Measurements from ENCODE around the gene PACRG. TPM values are rescaled to one million over a fixed set of nuclear protein-coding genes. Genes with fewer than 3 reads are reported as not detected.
A peak's percentile ranks its signal among the peaks of the same experiment; 100 is the strongest.

PACRG gene
- total RNA-seq, 1 donor = 1.4 TPM

GRCh38 chr6:162697872-162698403, 29.8 kb upstream of the PACRG start:
- TF ChIP-seq, protein P1, sequence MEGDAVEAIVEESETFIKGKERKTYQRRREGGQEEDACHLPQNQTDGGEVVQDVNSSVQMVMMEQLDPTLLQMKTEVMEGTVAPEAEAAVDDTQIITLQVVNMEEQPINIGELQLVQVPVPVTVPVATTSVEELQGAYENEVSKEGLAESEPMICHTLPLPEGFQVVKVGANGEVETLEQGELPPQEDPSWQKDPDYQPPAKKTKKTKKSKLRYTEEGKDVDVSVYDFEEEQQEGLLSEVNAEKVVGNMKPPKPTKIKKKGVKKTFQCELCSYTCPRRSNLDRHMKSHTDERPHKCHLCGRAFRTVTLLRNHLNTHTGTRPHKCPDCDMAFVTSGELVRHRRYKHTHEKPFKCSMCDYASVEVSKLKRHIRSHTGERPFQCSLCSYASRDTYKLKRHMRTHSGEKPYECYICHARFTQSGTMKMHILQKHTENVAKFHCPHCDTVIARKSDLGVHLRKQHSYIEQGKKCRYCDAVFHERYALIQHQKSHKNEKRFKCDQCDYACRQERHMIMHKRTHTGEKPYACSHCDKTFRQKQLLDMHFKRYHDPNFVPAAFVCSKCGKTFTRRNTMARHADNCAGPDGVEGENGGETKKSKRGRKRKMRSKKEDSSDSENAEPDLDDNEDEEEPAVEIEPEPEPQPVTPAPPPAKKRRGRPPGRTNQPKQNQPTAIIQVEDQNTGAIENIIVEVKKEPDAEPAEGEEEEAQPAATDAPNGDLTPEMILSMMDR (IDR thresholded peaks at IDR 0.05; ENCODE audit: extremely low read depth, low read depth, low read length) = no peak
- DNase-seq (ENCODE audit: insufficient read length, low spot score, missing footprints) = peak; percentile 59

DNA sequence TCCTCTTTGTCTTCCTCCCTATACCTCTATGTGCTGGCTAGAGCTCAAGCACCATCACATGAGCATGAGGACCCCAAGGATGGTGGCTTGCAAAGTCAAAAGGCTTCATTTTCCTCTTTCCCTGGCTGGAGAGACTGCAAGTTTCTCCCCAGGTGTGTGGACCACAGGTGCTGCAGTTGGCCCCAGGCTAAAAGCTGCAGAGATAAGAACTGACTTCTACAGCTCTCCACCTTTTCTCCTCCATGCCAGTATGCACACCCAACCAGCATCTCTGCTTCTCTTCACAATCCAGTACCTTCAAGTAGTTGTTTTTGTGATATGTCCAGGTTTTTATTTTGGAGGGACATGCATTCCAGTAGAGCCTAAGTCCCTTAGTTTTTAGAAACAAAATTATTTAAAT, 29.3 kb upstream of the PACRG start:
- no peak for DNase-seq (ENCODE audit: insufficient read length, low spot score, missing footprints)
- no peaks in the 10 kb centered on the region for H3K9me3 ChIP-seq (ENCODE audit: low read depth, low read length)
- TF ChIP-seq, protein P1 (IDR thresholded peaks at IDR 0.05; ENCODE audit: extremely low read depth, low read depth, low read length) = no peak

More at GRCh38 chr6:162697872-162698403, 29.8 kb upstream of the PACRG start:
- no peak overlapping the region for H3K4me2 ChIP-seq (ENCODE audit: insufficient read depth, low read length)
- H3K9me3 ChIP-seq (ENCODE audit: low read depth, low read length) = peaks cover 2% of the 10 kb centered on the region
- no peaks in the 10 kb centered on the region for H3K36me3 ChIP-seq (ENCODE audit: insufficient read depth, low read length)
- H3K27me3 ChIP-seq (ENCODE audit: insufficient read depth, low read length) = no peaks in the 10 kb centered on the region
- no peak overlapping the region for H3K27ac ChIP-seq (ENCODE audit: low read depth, low read length)
- H2AFZ ChIP-seq (ENCODE audit: low read length) = no peak overlapping the region
- H3K79me2 ChIP-seq (ENCODE audit: insufficient read depth, low read length) = no peaks in the 10 kb centered on the region
- no peaks in the 10 kb centered on the region for H3K4me1 ChIP-seq (ENCODE audit: insufficient read depth, low read length)
- H4K20me1 ChIP-seq (ENCODE audit: insufficient read depth, low read length) = no peaks in the 10 kb centered on the region
- H3K4me3 ChIP-seq (ENCODE audit: insufficient read depth, low read length) = no peak overlapping the region

DNA sequence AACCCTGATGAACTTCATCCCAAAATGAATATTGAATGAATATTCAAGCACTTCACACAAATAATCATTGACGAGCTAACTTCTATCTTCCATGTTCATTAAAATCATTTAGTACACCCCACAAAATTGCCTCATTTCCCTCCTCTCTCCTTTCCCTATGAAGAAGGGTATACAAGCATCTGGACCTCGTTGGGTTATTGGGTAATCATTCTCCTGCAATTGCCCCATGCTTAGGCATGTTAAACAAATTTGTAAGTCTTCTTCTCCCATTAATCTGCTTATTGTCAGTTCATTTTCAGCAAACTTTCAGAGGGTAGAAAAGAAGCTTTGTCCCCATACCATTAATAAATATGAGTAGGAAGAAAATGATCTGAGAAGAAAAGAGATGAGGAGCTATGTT, 27.8 kb upstream of the PACRG start:
- Histone ChIP-seq H3K79me2 (ENCODE audit: insufficient read depth, low read length) (no peaks in the 10 kb centered on the region), H3K4me2 (ENCODE audit: insufficient read depth, low read length) (no peak overlapping the region)

More for the DNA sequence above, 29.3 kb upstream of the PACRG start:
- Histone ChIP-seq H3K27me3 (ENCODE audit: insufficient read depth, low read length) (no peaks in the 10 kb centered on the region), H3K4me1 (ENCODE audit: insufficient read depth, low read length) (no peaks in the 10 kb centered on the region), H4K20me1 (ENCODE audit: insufficient read depth, low read length) (no peaks in the 10 kb centered on the region), H2AFZ (ENCODE audit: low read length) (no peak overlapping the region), H3K4me2 (ENCODE audit: insufficient read depth, low read length) (no peak overlapping the region), H3K4me3 (ENCODE audit: insufficient read depth, low read length) (no peak overlapping the region), H3K27ac (ENCODE audit: low read depth, low read length) (no peak overlapping the region), H3K36me3 (ENCODE audit: insufficient read depth, low read length) (no peaks in the 10 kb centered on the region), H3K79me2 (ENCODE audit: insufficient read depth, low read length) (no peaks in the 10 kb centered on the region)

GRCh38 chr6:162700966-162701365, 26.8 kb upstream of the PACRG start:
- Histone ChIP-seq H3K79me2 (ENCODE audit: insufficient read depth, low read length) (no peaks in the 10 kb centered on the region), H3K4me1 (ENCODE audit: insufficient read depth, low read length) (no peaks in the 10 kb centered on the region), H3K36me3 (ENCODE audit: insufficient read depth, low read length) (no peaks in the 10 kb centered on the region), H2AFZ (ENCODE audit: low read length) (no peak overlapping the region), H3K27me3 (ENCODE audit: insufficient read depth, low read length) (no peaks in the 10 kb centered on the region), H3K4me2 (ENCODE audit: insufficient read depth, low read length) (no peak overlapping the region), H3K9me3 (ENCODE audit: low read depth, low read length) (peaks cover 2% of the 10 kb centered on the region), H3K4me3 (ENCODE audit: insufficient read depth, low read length) (no peak overlapping the region), H3K27ac (ENCODE audit: low read depth, low read length) (no peak overlapping the region), H4K20me1 (ENCODE audit: insufficient read depth, low read length) (no peaks in the 10 kb centered on the region)
- TF ChIP-seq, protein P1 (IDR thresholded peaks at IDR 0.05; ENCODE audit: extremely low read depth, low read depth, low read length) = no peak
- DNase-seq (ENCODE audit: insufficient read length, low spot score, missing footprints) = no peak

More for the DNA sequence above, 27.8 kb upstream of the PACRG start:
- Histone ChIP-seq H3K36me3 (ENCODE audit: insufficient read depth, low read length) (no peaks in the 10 kb centered on the region), H3K27ac (ENCODE audit: low read depth, low read length) (no peak overlapping the region), H3K4me3 (ENCODE audit: insufficient read depth, low read length) (no peak overlapping the region), H3K9me3 (ENCODE audit: low read depth, low read length) (peaks cover 2% of the 10 kb centered on the region), H3K4me1 (ENCODE audit: insufficient read depth, low read length) (no peaks in the 10 kb centered on the region), H4K20me1 (ENCODE audit: insufficient read depth, low read length) (no peaks in the 10 kb centered on the region), H3K27me3 (ENCODE audit: insufficient read depth, low read length) (no peaks in the 10 kb centered on the region), H2AFZ (ENCODE audit: low read length) (no peak overlapping the region)
- no peak for DNase-seq (ENCODE audit: insufficient read length, low spot score, missing footprints)
- TF ChIP-seq, protein P1 (IDR thresholded peaks at IDR 0.05; ENCODE audit: extremely low read depth, low read depth, low read length) = no peak
